Measurements from ENCODE around the gene MUC20.
"Not testable (repeated sequence)": the region's sequence is repeated elsewhere in the genome, so short reads cannot be mapped to it uniquely, and the experiment has no call there.

MUC20 gene, protein sequence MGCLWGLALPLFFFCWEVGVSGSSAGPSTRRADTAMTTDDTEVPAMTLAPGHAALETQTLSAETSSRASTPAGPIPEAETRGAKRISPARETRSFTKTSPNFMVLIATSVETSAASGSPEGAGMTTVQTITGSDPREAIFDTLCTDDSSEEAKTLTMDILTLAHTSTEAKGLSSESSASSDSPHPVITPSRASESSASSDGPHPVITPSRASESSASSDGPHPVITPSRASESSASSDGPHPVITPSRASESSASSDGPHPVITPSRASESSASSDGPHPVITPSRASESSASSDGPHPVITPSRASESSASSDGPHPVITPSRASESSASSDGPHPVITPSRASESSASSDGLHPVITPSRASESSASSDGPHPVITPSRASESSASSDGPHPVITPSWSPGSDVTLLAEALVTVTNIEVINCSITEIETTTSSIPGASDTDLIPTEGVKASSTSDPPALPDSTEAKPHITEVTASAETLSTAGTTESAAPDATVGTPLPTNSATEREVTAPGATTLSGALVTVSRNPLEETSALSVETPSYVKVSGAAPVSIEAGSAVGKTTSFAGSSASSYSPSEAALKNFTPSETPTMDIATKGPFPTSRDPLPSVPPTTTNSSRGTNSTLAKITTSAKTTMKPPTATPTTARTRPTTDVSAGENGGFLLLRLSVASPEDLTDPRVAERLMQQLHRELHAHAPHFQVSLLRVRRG

DNA sequence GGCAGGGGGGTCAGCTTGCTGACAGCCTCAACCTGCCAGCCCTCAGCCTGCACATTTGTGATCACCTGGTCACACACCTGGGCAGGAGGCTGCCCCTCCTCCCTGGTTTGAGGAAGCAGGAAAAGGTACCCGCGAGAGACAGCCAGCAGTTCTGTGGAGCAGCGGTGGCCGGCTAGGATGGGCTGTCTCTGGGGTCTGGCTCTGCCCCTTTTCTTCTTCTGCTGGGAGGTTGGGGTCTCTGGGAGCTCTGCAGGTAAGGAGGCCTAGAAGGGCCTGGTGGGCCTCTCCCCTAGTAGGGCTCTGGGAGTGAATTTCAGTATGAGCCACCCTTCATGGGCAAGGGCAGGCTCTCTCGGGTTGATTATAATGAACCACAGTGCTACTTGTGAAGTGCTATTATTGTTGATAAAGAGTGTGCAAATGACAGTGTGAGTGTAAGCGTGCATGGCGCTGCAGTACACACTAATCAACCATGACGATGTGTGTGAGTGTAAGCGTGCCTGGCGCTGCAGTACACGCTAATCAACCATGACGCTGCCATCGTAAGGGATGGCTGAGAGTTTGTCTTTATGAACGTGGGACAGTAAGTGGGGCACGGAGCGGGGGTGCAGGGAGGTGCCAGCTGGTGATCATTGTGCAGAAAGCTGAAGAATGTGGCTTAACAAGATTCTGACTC, at the start of gene MUC20:
MUC20 (plus strand) TSS at position 148 of the 676 bp plus-strand sequence; CDS start at position 178, 30 bp downstream.
- DNase-seq: not testable (repeated sequence)

DNA sequence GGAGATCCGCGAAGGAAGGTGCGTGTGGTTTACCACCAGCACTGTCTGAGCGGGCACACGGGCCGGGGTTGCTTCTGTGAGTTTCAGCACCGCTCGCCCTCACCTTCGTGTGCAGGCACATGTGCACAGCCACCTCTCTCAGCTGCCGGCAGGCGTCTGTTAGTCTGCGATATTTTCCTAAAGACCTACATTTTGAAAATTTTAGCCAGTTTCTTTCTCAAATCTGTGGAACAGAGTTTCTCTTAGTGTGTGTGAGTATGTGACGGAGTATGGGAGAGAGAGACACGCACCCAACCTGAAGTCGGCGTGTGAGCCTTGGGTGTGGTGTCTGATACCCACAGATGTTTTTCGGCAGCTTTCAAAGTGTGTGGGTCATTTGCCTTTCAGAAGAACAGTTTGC, 49.5 kb upstream of the MUC20 start:
- not testable (repeated sequence) for DNase-seq

DNA sequence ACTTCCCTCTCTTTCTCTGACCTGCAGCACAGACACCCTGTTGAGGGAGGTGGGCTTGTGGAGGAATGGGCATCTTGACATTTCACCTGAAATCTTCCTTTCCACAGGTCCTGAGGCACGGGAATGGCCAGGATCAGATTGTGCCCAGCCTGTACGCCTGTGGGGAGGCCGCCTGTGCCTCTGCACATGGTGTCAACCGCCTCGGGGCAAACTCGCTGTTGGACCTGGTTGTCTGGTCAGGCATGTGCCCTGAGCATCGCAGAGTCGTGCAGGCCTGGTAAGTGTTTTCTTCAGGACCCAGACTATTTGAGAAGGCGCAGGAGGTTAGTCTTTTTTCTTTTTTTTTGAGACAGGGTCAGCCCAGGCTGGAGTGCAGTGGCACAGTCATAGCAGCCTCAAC, 47.1 kb upstream of the MUC20 start:
- DNase-seq: not testable (repeated sequence)

DNA sequence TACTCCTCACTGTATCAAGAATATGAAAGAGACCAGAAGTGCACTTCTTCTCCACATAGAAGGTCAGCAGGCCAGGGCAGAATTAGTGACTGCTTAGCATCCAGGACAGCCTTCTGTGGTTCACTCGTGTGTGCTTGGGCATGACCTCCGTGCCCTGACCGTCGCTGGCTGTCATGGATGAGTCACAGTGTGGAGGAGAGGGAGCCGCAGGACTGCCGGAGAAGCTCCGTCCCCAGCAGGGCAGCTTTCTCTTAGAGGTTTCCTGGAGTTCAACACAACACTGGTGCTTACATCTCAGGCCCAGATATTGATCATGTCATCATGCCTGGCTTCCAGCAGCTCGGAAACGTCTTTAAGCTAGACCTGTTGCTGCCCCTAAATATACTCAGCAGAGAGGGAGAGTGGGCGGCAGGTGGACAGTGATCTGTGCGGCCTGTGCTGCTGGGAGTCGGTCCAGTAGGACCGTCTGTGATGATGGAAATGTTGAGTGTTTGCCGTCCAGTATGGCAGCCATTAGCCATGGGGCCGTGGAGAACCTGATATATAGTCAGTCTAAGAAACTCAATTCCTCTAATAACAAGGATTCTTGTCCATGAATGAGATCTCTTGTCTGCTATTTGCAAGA, 42.3 kb upstream of the MUC20 start:
- not testable (repeated sequence) for DNase-seq

DNA sequence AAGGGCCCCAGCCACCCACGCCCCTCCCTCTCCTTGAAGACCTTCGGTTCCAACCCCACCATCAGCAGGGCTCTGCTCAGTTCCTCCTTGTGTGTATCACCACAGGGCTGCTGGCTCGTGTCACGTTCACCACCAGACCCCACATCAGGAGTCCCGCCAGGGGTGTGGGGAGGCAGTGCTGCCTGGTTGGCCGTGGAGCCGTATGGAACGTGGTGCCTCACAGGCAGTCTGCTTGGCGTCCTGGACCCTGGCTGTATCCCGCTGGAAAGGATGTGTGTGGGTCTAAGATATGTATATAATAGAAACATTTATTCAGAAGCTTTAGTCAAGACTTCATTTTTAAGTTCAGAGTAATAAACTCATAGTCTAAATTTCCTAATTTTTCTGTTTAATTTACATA, 40.1 kb upstream of the MUC20 start:
- DNase-seq: not testable (repeated sequence)

DNA sequence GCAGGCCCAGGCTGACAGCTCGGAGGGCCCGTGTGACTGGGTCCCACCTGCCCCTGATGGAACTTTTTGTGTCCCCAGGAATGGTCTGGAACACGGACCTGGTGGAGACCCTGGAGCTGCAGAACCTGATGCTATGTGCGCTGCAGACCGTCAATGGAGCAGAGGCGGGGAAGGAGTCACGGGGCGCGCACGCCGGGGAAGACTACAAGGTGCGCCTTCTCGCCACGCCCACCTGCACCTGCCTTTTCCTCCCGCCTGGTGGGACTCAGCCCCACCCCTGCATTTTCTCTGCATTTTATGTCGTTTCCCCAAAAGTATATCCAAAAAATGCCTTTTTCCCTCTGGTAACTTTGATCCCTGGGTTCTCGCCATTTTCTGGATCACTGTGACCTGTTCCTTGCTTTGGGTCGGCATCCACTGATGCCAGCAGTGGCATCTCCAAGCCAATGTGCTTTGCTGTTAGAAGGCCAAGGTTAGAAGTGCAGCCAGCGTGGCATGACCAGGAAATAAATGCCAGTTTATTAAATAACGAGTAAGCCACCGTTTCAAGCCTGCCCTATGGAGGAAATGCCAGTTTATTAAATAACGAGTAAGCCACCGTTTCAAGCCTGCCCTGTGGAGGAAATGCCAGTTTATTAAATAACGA, 39.2 kb upstream of the MUC20 start:
- not testable (repeated sequence) for DNase-seq

DNA sequence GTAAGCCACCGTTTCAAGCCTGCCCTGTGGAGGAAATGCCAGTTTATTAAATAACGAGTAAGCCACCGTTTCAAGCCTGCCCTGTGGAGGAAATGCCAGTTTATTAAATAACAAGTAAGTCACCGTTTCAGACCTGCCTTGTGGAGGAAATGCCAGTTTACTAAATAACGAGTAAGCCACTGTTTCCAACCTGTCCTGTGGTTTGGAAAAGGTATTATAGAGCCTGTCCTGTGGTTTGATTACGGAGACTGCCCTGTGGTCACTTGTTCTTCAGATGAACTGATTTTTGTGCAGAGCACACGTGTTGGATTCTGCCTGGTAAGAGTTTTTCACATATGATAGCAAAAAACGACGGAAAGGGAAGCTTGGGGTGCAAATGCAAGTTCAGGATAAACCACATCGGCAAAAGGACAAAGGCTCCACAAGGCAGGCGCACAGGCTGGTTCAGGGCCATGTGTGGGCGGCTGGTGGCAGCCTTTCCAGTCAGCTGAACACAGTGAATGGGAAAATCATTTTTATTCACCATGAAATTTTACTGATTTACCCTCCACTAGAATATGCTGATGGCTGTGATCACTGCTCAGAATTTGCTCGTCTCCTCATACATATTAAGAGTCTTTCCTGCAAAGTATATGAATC, 38.6 kb upstream of the MUC20 start:
- DNase-seq: not testable (repeated sequence)

DNA sequence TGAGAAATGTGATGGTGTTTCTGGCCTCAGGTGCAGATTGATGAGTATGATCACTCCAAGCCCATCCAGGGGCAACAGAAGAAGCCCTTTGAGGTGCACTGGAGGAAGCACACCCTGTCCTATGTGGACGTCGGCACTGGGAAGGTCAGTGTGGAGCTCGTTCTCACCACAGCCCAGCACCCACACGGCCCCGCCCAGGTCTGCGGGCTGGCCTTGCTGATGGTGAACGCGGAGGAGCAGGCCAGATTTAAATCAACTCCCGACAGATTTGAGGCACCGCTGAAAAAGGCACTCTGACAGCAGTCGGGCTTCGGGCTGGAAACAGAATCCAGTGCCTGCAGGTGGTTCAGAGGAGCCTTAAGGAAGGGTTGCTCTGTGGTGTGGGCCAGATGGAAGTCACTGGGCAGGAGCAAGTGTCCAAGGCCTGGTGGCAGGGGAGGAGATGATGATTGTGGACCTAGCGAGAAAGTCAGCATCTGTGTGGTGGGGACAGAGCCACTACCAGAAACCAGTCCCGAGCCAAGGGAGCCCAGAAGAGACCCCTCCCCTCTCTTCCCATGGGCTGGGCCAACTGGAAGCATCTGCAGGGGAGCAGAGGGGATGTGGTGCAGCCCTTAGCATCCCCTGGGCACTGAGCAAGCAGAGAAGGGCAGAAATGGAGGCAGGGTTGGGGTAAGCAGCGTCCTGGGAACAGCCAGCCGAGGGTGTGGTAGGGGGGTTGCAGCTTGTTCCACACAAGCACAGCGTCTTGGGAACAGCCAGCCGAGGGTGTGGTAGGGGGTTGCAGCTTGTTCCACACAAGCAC, 36.9 kb upstream of the MUC20 start:
- not testable (repeated sequence) for DNase-seq

DNA sequence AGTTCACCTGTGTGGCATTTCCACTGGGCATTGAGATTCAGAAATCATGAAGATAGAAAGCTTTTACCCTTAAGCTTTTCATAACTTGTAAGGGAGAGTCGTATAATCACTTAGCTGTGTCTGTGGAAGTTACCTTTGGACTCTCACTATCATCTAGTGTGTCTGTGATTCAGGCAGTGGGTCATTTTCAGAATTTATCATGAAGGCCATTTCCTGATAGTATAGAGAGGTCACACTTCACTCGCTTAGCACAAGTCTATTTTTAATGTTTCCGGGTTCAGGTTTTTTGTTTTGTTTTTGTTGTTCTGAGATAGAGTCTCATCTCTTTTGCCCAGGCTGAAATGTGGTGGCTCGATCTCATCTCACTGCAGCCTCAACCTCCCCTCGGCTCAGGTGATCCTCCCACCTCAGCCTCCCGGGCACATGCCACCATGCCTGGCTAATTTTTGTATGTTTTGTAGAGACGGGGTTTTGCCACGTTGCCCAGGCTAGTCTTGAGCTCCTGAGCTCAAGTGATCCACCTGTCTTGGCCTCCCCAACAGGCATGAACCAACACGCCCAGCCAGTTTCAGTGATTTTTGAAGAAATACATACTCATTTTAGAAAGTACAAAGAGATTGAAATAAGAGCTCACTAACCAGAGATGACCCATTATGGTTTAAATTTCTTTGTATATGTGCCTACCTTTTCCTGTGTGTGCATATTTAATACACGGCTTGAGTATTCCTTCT, 36.1 kb upstream of the MUC20 start:
- DNase-seq: not testable (repeated sequence)

DNA sequence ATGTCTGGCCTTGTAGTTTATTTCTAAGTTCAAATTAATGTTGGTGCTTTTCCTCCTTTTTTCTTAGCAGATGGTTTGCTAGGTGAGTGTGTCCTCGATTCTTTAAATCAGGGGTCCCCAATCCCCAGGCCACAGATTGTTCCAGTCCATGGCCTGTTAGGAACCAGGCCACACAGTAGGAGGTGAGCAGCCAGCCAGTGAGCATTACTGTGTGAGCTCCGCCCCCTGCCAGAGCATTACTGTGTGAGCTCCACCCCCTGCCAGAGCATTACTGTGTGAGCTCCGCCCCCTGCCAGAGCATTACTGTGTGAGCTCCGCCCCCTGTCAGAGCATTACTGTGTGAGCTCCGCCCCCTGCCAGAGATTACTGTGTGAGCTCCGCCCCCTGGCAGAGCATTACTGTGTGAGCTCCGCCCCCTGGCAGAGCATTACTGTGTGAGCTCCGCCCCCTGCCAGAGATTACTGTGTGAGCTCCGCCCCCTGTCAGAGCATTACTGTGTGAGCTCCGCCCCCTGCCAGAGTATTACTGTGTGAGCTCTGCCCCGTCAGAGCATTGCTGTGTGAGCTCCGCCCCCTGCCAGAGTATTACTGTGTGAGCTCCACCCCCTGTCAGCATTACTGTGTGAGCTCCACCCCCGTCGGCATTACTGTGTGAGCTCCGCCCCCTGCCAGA, 34.1 kb upstream of the MUC20 start:
- DNase-seq: not testable (repeated sequence)

DNA sequence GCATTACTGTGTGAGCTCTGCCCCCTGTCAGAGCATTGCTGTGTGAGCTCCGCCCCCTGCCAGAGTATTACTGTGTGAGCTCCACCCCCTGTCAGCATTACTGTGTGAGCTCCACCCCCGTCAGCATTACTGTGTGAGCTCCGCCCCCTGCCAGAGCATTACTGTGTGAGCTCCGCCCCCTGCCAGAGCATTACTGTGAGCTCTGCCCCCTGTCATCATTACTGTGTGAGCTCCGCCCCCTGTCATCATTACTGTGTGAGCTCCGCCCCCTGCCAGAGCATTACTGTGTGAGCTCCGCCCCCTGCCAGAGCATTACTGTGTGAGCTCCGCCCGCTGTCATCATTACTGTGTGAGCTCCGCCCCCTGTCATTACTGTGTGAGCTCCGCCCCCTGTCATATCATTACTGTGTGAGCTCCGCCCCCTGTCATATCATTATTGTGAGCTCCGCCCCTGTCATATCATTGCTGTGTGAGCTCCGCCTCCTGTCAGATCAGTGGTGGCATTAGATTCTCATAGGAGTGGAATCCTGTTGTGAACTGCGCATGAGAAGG, 33.5 kb upstream of the MUC20 start:
- not testable (repeated sequence) for DNase-seq

DNA sequence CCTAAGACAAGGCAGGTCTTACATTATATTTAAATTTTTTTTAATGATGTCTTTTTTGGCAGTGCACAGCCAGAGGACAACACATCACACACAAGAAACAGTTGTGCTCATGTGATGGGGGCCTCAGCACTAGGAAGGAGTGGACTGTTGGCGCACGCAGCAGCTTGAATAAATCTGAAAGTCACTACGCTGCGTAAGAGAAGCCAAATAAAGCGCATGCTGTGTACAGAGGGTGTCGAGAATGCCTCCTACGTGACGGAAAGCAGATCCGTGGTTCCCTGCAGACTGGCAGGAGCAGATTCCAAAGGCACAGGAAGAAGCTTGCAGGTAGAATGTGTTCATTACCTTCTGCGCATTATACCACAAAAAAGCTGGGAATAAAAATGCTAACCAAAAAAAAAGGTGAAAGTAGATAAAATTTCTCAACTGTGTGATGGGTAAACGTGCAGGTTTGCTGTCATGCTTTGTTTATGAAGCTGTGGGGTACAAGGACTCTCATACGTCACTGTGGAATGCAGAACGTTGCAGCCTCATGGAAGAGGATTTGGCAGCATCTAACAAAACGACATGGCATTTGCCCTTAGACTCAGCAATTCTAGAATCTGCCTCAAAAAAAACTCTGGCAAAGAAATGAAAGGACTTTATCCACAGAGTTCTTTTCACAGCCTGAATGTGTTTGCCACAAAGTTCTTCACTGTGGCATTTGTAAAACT, 32.2 kb upstream of the MUC20 start:
- DNase-seq: not testable (repeated sequence)

DNA sequence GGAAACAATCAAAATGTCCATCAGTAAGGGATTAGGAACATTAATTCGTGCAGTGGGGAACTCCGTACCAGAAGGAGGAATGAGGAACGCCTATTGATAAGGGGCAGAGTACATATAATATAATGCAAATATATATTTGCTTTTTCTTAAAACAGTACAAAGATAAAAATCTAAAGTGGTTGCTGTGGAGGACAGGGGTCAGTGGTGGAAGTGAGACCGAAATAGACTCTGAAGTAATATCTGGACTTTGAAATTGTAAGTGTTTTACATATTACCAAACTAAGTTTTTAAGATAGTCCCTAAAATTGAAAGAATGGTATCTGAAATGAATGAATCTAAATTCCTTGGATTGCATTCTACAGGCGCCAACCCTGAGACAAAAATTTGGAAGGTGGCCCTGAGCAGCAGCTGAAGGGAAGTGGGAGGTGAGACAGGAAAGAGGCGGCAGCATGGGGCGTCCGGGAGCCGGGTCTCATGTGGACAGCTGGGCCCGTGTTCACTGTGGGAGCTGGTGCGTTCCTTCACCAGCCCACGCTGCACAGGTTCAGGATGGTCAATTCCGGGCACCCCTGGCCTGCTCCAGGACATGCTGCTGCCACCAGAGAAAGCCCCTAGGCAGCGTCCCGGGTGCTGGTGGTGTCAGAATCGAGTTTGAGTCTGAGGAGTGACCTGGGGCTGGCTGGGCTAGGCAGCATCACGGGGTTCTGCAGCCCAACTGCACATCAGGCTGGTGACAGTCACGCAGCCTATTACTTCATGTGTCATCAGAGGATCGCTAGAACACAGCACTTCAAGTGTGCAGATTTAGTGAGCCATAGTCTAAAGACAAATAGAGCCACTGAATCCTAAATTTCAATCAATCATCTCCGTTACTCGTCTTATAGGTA, 31.4 kb upstream of the MUC20 start:
- not testable (repeated sequence) for DNase-seq

DNA sequence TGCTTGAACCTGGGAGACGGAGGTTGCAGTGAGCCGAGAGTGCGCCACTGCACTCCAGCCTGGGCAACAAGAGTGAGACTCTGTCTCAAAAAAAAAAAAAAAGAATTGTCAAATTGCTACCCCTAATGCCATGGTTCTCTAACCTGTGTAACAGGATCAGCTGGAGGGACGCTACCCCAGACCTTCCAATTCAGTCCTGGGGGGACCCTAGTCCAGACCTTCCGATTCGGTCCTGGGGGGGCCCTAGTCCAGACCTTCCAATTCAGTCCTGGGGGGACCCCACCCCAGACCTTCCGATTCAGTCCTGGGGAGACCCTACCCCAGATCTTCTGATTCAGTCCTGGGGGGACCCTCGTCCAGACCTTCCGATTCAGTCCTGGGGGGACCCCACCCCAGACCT, 29.8 kb upstream of the MUC20 start:
- DNase-seq: no peak

DNA sequence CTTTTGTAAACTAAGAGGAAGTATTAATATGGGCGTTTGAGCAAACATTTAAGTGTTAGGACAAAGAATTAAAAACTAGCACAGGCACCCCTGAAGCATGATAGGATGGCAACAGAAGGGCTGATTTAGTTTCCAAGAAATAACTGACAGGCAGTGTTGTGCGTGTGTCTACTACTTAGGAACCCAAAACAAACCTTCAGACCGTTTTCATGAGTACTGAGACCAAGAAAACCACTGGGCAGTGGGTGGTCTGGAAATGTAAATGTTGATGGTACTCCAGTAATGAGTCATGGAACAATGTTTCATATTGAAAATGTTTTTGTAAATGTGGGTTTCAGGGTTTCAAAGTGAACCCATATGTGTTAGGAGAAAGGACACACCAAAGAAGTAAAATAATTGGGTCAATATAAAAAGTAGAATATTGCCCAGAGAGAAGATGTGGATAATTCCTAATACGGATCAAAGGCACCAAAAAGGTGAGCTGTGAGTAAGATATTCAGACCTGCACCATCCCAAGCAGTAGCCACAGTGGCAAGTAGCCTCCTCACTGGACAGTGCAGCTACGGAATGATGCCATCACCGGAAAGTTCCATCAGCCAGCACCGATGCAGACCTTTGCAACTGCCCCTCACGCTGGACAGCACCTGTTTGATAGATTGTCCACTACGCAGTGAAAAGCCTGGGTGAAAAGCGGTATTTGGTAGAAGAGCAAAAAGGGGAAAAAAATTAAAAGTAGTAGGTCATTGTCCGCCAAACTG, 29.0 kb upstream of the MUC20 start:
- not testable (repeated sequence) for DNase-seq

DNA sequence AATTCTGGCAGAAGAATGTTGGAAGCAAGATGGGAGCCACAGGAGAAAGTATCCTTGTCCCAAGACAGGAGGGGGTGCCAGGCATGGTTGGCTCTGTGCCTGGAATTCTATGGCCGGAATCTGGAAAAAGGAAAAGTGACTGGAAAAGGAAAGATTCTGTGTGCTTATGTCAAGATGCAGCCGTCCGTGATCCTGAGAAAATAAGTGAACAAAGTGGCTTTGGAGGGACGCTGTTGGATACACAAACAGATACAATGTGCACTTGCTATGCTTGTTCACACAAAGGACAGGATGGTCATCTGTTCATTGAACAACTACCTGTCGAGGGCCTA, 28.5 kb upstream of the MUC20 start:
- DNase-seq: no peak
